ENCODE data around the gene MGAT4C.

Gene MGAT4C

DNA sequence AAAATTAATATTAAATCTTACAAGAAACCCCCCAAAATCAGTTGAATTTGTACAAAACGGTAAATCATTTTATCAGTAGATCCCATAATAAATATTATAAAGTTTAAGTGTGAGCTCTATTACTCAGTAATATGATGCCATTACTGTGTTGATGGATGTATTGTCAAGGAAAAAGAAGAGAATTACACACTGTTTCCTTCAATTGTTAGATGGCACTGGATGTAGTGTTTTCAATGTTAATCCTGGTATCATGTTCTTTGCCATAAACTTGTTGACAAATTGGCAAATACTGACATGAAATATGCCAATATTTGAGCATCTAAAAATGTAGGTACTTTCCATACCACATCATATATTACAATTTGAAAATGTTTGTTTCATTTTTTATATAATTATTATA, 280.5 kb downstream of the MGAT4C start:
- no peak overlapping the region for H3K4me3 ChIP-seq (ENCODE audit: low read depth, low read length)
- no peak for TF ChIP-seq CTCF (IDR thresholded peaks at IDR 0.05; ENCODE audit: borderline replicate concordance, insufficient read depth, low read depth, low read length)

- TF ChIP-seq CTCF (IDR thresholded peaks at IDR 0.05; ENCODE audit: borderline replicate concordance, insufficient read depth, low read depth, low read length), result no peak
- H3K4me3 ChIP-seq (ENCODE audit: low read depth, low read length), result no peak overlapping the region
These were observed 284.4 kb downstream of the MGAT4C start for GRCh38 chr12:85971800-85972199.

DNA sequence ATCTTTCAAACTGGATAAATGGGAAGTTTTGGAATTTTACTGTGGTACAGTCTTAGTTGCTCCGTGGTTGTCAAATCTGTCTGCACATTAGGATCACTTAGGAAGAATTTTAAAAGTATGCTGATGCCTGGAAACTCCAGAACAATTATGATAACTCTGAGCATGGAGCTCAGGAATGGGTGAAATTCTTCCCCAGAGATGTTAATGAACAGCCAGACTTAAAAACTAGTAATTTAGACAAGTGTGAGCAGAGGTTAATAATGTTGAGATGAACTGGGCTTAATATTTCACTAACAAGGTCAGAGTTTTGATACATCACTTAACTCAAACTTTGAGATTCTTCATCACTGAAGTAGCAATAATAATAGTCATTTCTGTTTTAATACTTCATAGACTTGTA, 287.6 kb downstream of the MGAT4C start:
- TF ChIP-seq CTCF (IDR thresholded peaks at IDR 0.05; ENCODE audit: borderline replicate concordance, insufficient read depth, low read depth, low read length), result no peak
- H3K4me3 ChIP-seq (ENCODE audit: low read depth, low read length), result no peak overlapping the region

DNA sequence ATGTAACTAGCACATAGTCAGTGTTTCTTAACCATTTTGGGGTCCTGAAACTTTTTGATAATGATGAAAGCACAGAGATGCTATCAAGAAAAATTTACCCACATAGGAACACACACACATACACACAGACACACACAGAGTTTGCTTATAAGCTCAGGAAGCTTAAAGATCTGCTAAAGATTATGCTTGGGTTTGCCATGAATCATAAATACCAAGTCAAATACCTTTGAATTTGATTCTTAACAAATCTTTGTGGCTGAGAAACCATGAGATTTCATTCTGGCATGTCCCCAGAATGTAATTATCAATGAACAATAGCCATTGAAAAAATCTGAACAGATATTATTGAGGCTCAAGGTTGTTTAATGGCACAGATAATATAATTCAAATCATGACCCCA, 292.9 kb downstream of the MGAT4C start:
- H3K4me3 ChIP-seq (ENCODE audit: low read depth, low read length), result no peak overlapping the region
- TF ChIP-seq CTCF (IDR thresholded peaks at IDR 0.05; ENCODE audit: borderline replicate concordance, insufficient read depth, low read depth, low read length), result no peak

DNA sequence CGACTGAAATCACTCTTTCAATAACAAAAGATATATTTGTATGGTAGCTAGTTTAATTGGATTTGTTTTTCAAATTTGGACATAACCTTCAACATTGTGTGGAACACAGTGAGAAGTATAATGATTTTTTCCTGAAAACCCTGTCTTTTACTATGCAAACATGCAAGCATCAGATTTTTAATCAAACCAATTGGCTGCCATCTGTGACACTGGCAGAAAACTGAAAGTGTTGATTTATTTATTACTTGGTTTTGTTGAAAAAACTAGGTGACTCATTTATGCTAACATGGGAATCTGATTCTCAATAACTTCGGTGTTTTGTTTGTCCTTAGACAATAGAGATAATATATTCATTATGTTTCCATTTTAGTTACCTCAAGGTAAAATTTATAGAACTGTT, 300.1 kb downstream of the MGAT4C start:
- TF ChIP-seq CTCF (IDR thresholded peaks at IDR 0.05; ENCODE audit: borderline replicate concordance, insufficient read depth, low read depth, low read length), result no peak
- H3K4me3 ChIP-seq (ENCODE audit: low read depth, low read length), result no peak overlapping the region

GRCh38 chr12:85955127-85955526, 301.1 kb downstream of the MGAT4C start:
- H3K4me3 ChIP-seq (ENCODE audit: low read depth, low read length), result no peak overlapping the region
- TF ChIP-seq CTCF (IDR thresholded peaks at IDR 0.05; ENCODE audit: borderline replicate concordance, insufficient read depth, low read depth, low read length), result no peak

- TF ChIP-seq CTCF (IDR thresholded peaks at IDR 0.05; ENCODE audit: borderline replicate concordance, insufficient read depth, low read depth, low read length), result no peak
- H3K4me3 ChIP-seq (ENCODE audit: low read depth, low read length), result no peak overlapping the region
These were observed 304.4 kb downstream of the MGAT4C start for GRCh38 chr12:85951823-85952222.
